ENCODE measurements around the gene NR2F2. TPM values are rescaled to one million over a fixed set of nuclear protein-coding genes. Genes with fewer than 3 reads are reported as not detected.

NR2F2 gene
- total RNA-seq, 1 donor from 2014 or later = 19.1 TPM

DNA sequence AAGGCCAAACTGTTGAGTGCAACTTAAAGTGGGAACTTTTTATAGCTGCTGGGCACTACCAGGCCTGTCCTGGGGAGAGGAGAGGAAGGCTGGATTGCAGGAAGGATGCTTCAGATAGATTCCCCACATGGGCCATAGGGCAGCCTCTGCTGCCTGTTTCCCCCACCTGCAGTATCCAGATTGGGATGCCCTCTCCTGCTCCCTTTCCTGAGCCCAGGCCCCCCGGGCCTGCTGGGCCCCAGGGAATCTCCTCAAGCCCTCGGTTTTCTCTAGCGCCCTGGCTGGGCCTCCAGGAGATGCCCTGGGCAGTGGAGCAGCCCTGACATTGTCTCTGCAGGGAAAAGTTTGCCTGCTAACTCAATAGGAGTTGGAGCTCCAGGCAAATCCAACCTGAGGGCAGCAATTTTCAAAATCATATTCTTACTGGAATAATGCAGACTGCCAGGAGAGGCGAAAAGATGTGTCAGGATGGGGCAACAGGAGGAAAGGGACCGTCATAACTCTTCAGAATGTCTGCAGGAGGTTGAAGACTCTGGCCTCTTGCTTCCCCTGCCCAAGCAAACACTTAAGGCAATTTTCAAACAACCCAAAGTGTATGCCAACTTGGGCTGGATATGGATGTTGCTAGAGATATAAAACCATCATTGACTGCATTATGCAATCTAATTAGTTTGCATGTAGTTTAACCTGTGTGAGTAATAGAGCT, 4.4 kb downstream of the NR2F2 start:
- TF ChIP-seq CTCF (IDR thresholded peaks at IDR 0.05; ENCODE audit: insufficient read depth, low read length, poor library complexity, severe bottlenecking) = no peak
- Histone ChIP-seq H3K36me3 (ENCODE audit: control insufficient read depth, insufficient read depth, low read length) (peaks cover 13% of the 10 kb centered on the region), H3K27me3 (ENCODE audit: control insufficient read depth, insufficient read depth, low read length) (no peaks in the 10 kb centered on the region), H3K4me3 (ENCODE audit: low read depth, low read length) (peak overlapping the region; percentile 69)
- DNase-seq (ENCODE audit: low read depth) = no peak

DNA sequence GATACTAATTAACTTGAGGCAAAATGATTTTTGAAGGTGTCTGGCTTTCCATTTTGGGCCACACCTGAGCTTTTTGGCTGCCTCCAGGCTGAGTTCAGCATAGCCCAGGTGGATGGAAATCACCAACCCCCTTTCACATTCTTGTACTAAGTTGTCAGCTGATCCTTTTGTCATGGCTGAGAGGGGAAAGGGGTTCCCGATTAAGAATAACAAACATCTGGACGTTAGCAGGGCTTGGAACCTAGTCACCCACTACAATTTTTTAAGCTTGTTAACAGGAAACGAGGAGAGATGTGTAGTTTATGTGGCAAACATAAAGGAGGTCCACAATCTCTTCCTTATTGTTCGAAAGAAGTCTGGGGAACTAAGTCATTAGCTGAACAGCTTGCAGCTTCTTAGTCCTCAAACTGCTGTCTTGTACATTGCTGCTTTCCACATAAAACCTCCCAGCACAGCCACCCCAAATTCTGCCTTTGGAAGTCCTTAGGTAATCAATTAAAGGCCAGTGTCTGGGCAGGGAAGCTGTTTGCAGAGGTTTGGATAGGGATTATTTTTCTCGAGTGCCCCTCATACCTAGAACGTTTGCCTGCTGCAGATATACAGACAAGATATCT, 5.0 kb downstream of the NR2F2 start:
- Histone ChIP-seq H3K27me3 (ENCODE audit: control insufficient read depth, insufficient read depth, low read length) (no peaks in the 10 kb centered on the region), H3K4me3 (ENCODE audit: low read depth, low read length) (peak overlapping the region; percentile 69), H3K36me3 (ENCODE audit: control insufficient read depth, insufficient read depth, low read length) (peaks cover 13% of the 10 kb centered on the region)
- TF ChIP-seq CTCF (IDR thresholded peaks at IDR 0.05; ENCODE audit: insufficient read depth, low read length, poor library complexity, severe bottlenecking) = no peak
- no peak for DNase-seq (ENCODE audit: low read depth)

DNA sequence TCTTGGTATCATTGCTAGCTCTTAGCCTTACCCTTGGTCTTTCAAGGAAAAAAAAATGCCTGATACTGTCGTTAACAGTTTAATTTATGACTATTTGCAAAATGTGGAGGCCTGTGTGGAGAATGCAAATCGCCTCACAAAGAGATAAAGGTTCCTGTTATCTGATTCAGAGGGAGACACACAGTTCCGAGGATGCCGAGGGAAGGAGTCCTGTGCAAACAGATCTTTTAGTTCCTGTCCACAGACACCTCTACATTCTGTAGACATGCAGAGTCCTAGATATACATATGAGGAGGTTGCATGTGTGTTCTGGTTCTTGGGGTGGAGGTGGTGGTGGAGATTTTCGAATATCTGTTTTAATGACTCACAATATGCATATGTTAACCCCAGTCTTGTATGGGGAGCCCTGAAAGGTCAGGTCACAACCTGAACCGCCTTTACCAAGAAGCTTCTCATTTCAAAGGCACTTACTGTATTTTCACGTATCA, 5.7 kb downstream of the NR2F2 start:
- no peak for DNase-seq (ENCODE audit: low read depth)
- Histone ChIP-seq H3K4me3 (ENCODE audit: low read depth, low read length) (peak overlapping the region; percentile 69), H3K36me3 (ENCODE audit: control insufficient read depth, insufficient read depth, low read length) (peaks cover 13% of the 10 kb centered on the region), H3K27me3 (ENCODE audit: control insufficient read depth, insufficient read depth, low read length) (no peaks in the 10 kb centered on the region)
- no peak for TF ChIP-seq CTCF (IDR thresholded peaks at IDR 0.05; ENCODE audit: insufficient read depth, low read length, poor library complexity, severe bottlenecking)

DNA sequence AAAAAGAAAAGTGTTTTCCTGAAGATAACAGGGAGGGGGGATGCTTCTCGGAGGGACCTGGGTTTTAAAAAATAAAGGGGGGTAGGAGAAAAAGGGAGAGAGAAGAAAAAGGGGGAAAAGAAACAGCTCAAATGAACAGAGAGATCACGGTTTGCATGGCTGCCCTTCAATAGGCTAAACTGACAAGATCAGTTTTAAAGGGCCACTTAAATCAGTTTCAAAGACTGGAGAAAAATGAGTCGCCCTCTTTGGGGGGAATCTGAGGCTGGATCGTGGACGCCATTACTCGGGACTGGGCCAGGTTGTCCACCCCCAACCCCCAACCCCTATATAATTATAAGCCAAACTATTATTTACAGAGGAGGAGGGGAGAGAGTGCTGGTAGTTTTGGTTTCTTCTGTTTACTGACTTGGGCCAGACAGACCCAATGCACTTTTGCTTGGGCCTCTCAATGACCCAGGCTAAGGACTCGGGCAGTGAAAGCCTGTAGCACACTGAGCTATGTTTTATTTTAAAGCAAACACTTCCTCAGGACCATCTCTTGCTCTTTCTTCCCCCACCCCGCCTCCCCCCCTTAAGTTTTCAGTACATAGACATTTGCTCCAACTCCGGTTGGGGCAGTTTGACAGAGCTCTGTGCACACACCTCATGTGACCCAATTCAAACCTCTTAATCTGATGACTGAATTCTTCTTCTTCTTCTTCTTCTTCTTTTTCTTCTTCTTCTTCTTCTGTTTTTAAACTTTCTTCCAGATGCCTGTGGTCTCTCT, 6.3 kb downstream of the NR2F2 start:
- DNase-seq (ENCODE audit: low read depth) = no peak
- H3K27me3 ChIP-seq (ENCODE audit: control insufficient read depth, insufficient read depth, low read length) = no peaks in the 10 kb centered on the region
- no peak for TF ChIP-seq CTCF (IDR thresholded peaks at IDR 0.05; ENCODE audit: insufficient read depth, low read length, poor library complexity, severe bottlenecking)
- H3K36me3 ChIP-seq (ENCODE audit: control insufficient read depth, insufficient read depth, low read length) = peaks cover 13% of the 10 kb centered on the region
- H3K4me3 ChIP-seq (ENCODE audit: low read depth, low read length) = peak overlapping the region; percentile 69

DNA sequence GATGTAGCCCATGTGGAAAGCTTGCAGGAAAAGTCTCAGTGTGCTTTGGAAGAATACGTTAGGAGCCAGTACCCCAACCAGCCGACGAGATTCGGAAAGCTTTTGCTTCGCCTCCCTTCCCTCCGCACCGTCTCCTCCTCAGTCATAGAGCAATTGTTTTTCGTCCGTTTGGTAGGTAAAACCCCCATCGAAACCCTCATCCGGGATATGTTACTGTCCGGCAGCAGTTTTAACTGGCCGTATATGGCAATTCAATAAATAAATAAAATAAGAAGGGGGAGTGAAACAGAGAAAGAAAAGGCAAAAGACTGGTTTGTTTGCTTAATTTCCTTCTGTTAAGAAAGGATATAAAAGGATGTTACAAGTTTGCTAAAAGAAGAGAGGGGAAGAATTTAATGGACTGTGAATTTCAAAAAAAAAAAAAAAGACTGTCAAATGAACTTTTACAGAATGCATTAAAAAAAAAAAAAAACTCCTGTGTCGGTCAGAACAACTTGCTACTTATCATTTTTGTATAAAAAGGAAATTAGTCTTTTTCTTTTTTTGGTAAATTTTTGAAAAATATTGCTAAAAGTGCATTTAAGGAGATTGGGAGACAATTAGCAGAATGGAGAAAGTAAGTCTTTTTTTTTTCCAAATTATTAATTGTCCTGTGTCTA, 7.0 kb downstream of the NR2F2 start:
- no peak for TF ChIP-seq CTCF (IDR thresholded peaks at IDR 0.05; ENCODE audit: insufficient read depth, low read length, poor library complexity, severe bottlenecking)
- Histone ChIP-seq H3K27me3 (ENCODE audit: control insufficient read depth, insufficient read depth, low read length) (no peaks in the 10 kb centered on the region), H3K4me3 (ENCODE audit: low read depth, low read length) (peak overlapping the region; percentile 69), H3K36me3 (ENCODE audit: control insufficient read depth, insufficient read depth, low read length) (peaks cover 11% of the 10 kb centered on the region)
- no peak for DNase-seq (ENCODE audit: low read depth)
